ENCODE data around the gene BBS5.
"Not testable (repeated sequence)": the region's sequence is repeated elsewhere in the genome, so short reads cannot be mapped to it uniquely, and the experiment has no call there.

The BBS5 gene

GRCh38 chr2:169479257-169480078, at the start of gene BBS5:
TSS of gene BBS5 (plus strand) at chr2:169479494. CDS start at chr2:169479554, 60 bp downstream.
- peak; percentile 87 for DNase-seq (ENCODE audit: low spot score)

GRCh38 chr2:169431772-169432171, 47.5 kb upstream of the BBS5 start:
- DNase-seq (ENCODE audit: low spot score): not testable (repeated sequence)

GRCh38 chr2:169434236-169434635, 45.1 kb upstream of the BBS5 start:
- DNase-seq (ENCODE audit: low spot score): not testable (repeated sequence)

- no peak for DNase-seq (ENCODE audit: low spot score)
These were observed 40.7 kb upstream of the BBS5 start for GRCh38 chr2:169438466-169439072.

GRCh38 chr2:169439900-169440299, 39.4 kb upstream of the BBS5 start:
- no peak for DNase-seq (ENCODE audit: low spot score)

GRCh38 chr2:169446452-169446851, 32.8 kb upstream of the BBS5 start:
- no peak for DNase-seq (ENCODE audit: low spot score)

GRCh38 chr2:169448316-169448715, 31.0 kb upstream of the BBS5 start:
- no peak for DNase-seq (ENCODE audit: low spot score)

- DNase-seq (ENCODE audit: low spot score): no peak
These were observed 30.4 kb upstream of the BBS5 start for GRCh38 chr2:169448865-169449264.

GRCh38 chr2:169452080-169452479, 27.2 kb upstream of the BBS5 start:
- DNase-seq (ENCODE audit: low spot score): peak; percentile 20

GRCh38 chr2:169453044-169453443, 26.2 kb upstream of the BBS5 start:
- DNase-seq (ENCODE audit: low spot score): not testable (repeated sequence)

GRCh38 chr2:169461143-169461542, 18.2 kb upstream of the BBS5 start:
- no peak for DNase-seq (ENCODE audit: low spot score)

- peak; percentile 63 for DNase-seq (ENCODE audit: low spot score)
These were observed 16.2 kb upstream of the BBS5 start for GRCh38 chr2:169462896-169463695.

- DNase-seq (ENCODE audit: low spot score): no peak
These were observed 14.8 kb upstream of the BBS5 start for GRCh38 chr2:169464466-169464865.

- no peak for DNase-seq (ENCODE audit: low spot score)
These were observed 14.4 kb upstream of the BBS5 start for GRCh38 chr2:169464882-169465281.

GRCh38 chr2:169468841-169469240, 10.5 kb upstream of the BBS5 start:
- no peak for DNase-seq (ENCODE audit: low spot score)

- DNase-seq (ENCODE audit: low spot score): no peak
These were observed 9.2 kb upstream of the BBS5 start for GRCh38 chr2:169469952-169470572.

- no peak for DNase-seq (ENCODE audit: low spot score)
These were observed 7.0 kb upstream of the BBS5 start for GRCh38 chr2:169472249-169472648.

- DNase-seq (ENCODE audit: low spot score): no peak
These were observed 2.8 kb upstream of the BBS5 start for GRCh38 chr2:169476459-169476858.

GRCh38 chr2:169478339-169478738, 955 bp upstream of the BBS5 start:
- DNase-seq (ENCODE audit: low spot score): peak; percentile 14

- no peak for DNase-seq (ENCODE audit: low spot score)
These were observed 493 bp upstream of the BBS5 start for GRCh38 chr2:169478745-169479256.

- no peak for DNase-seq (ENCODE audit: low spot score)
These were observed 778 bp downstream of the BBS5 start for GRCh38 chr2:169480079-169480465.

GRCh38 chr2:169485650-169486138, 6.4 kb downstream of the BBS5 start:
- no peak for DNase-seq (ENCODE audit: low spot score)
